Gastrocnemius medialis (tissue), 4 donors: Measurements from ENCODE around the gene RBCK1. TPM values are rescaled to one million over a fixed set of nuclear protein-coding genes. Genes with fewer than 3 reads are reported as not detected.

Experiments used
- ATAC-seq, 2 donors: fragments of 150-250 bp; one replicate each; pipeline ENCODE4 v1.9.1; 2016
- DNase-seq, 2 donors: peaks; one replicate each; pipeline ENCODE4 v3.0.0-alpha.2; 2019
- H3K27ac ChIP-seq, 4 donors: fragments of 200-600 bp; sonication (generic); 1 replicate in 1 of 4; 2 replicates in 3 of 4; pipeline ENCODE4 v1.5.1; 2016 to 2018; ENCODE audit warnings: mild to moderate bottlenecking in 2 of 4, moderate library complexity in 1 of 4
- H3K27me3 ChIP-seq, 3 donors: fragments of 200-600 bp; sonication (generic) in 2 of 3; 1 replicate in 1 of 3; 2 replicates in 2 of 3; pipeline versions ENCODE4 v1.5.1 to v1.6.0; 2016 to 2019; ENCODE audit warnings: mild to moderate bottlenecking in 1 of 3, moderate library complexity in 1 of 3
- H3K36me3 ChIP-seq, 2 donors: fragments of 200-600 bp; sonication (generic) in 1 of 2; one replicate each; pipeline ENCODE4 v1.5.1; 2017 to 2018
- H3K4me1 ChIP-seq, 2 donors: fragments of 200-600 bp; sonication (generic) in 1 of 2; one replicate each; pipeline ENCODE4 v1.5.1; 2016 to 2017; ENCODE audit warnings: mild to moderate bottlenecking in 2 of 2
- H3K4me3 ChIP-seq, 4 donors: fragments of 200-600 bp; sonication (generic) in 3 of 4; 1 replicate in 1 of 4; 2 replicates in 3 of 4; pipeline ENCODE4 v1.5.1; 2016 to 2019; ENCODE audit warnings: mild to moderate bottlenecking in 2 of 4
- H3K9me3 ChIP-seq, 3 donors: fragments of 200-600 bp; sonication (generic) in 2 of 3; 1 replicate in 1 of 3; 2 replicates in 2 of 3; pipeline ENCODE4 v1.5.1; 2016 to 2019
- POLR2A ChIP-seq, 2 donors: fragments of 450-650 bp; IDR thresholded peaks; one replicate each; pipeline ENCODE4 v1.6.1; 2017; ENCODE audit warnings: antibody characterized with exemption in 2 of 2, mild to moderate bottlenecking in 2 of 2, moderate library complexity in 2 of 2
- in situ Hi-C, 4 donors: fragments of 200-750 bp; cut with MboI; loops; one replicate each; pipeline versions ENCODE4 v1.15.0 to v1.8.0; 2017; ENCODE audit warnings: low sequenced_read_pairs in 4 of 4
- intact Hi-C: fragments of 100-400 bp; cut with DNase I; formaldehyde crosslinking; loops from one replicate; pipeline ENCODE4 v1.15.1; 2023; ENCODE audit warnings: low total_unique reads
- total RNA-seq, 4 donors: library from RNA; depleted of rRNA; stranded (reverse); fragments of >200 nt; gene quantifications; one replicate each; pipeline versions ENCODE4 v1.1.0 to v1.2.3, GENCODE V29; 2016
- TF ChIP-seq, protein P1 (sequence below), 5 experiments: fragments of 450-650 bp in 3 of 5; fragments of 200-600 bp in 2 of 5; sonication (generic) in 2 of 5; IDR thresholded peaks in 4 of 5; conservative IDR thresholded peaks in 1 of 5; 1 replicate in 4 of 5; 2 replicates in 1 of 5; pipeline ENCODE4 v1.5.1; 2016 to 2019; ENCODE audit warnings: antibody characterized with exemption in 5 of 5, mild to moderate bottlenecking in 3 of 5, moderate library complexity in 3 of 5

RBCK1 gene
- total RNA-seq, 4 donors from 2014 or later, result 38.6 to 76.5 (median 62.6) TPM

DNA sequence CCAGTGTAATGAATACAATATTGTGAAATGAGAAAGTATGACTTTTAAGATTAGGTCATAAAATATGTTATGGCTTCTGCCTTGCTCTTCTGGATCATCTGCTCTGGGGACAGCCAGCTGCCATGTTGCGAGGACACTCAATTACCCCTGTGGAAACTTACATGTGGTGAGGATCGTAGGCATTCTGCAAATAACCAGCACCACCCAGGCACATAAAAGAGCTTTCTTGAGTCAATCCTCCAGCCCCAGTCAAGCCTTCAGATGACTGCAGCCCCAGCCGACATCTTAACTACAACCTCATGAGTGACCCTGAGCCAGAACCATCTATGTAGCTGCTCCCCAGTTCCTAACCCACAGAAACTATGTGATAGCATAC lies 4.5 kb upstream of the RBCK1 start:
- TF ChIP-seq, protein P1, sequence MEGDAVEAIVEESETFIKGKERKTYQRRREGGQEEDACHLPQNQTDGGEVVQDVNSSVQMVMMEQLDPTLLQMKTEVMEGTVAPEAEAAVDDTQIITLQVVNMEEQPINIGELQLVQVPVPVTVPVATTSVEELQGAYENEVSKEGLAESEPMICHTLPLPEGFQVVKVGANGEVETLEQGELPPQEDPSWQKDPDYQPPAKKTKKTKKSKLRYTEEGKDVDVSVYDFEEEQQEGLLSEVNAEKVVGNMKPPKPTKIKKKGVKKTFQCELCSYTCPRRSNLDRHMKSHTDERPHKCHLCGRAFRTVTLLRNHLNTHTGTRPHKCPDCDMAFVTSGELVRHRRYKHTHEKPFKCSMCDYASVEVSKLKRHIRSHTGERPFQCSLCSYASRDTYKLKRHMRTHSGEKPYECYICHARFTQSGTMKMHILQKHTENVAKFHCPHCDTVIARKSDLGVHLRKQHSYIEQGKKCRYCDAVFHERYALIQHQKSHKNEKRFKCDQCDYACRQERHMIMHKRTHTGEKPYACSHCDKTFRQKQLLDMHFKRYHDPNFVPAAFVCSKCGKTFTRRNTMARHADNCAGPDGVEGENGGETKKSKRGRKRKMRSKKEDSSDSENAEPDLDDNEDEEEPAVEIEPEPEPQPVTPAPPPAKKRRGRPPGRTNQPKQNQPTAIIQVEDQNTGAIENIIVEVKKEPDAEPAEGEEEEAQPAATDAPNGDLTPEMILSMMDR (IDR thresholded peaks at IDR 0.05 in 4 of 5, conservative IDR thresholded peaks at IDR 0.05 in 1 of 5), result no peak
- TF ChIP-seq POLR2A (IDR thresholded peaks at IDR 0.05), result no peak
- Histone ChIP-seq H3K27ac (no peak overlapping the region), H3K27me3 (no peaks in the 10 kb centered on the region), H3K4me3 (no peak overlapping the region), H3K9me3 (no peaks in the 10 kb centered on the region), H3K4me1 (peaks cover 4 to 7% of the 10 kb centered on the region in 2 donors), H3K36me3 (no peaks in the 10 kb centered on the region)
- no peak for ATAC-seq
- in situ Hi-C loops, result loop anchor here in 1 of 4 donors (5.0 kb wide), 1 partner anchor 79 kb away; no protein-coding TSS in a partner anchor
- intact Hi-C loops, result no loop called here
- no peak for DNase-seq

DNA sequence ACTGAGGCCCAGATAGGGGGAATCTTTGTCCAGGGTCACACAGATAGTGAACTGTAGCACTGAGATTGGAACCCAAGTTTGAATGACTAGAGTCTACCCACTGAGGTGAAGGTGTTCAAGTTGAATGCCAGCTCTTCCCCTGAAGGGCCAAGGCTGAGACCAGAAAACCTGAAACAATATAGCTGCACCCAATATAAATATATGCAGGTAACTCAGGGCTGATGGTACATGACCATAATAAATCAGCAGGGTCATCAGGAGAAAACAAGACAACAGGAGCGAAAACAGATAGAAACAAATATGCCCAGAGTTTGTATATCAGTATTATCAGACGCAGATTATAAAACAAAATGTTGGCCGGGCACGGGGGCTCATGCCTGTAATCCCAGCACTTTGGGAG lies 4.0 kb upstream of the RBCK1 start:
- no peak for DNase-seq
- Histone ChIP-seq H3K27ac (no peak overlapping the region), H3K36me3 (no peaks in the 10 kb centered on the region), H3K9me3 (no peaks in the 10 kb centered on the region), H3K27me3 (no peaks in the 10 kb centered on the region), H3K4me1 (peaks cover 8 to 12% of the 10 kb centered on the region in 2 donors), H3K4me3 (no peak overlapping the region)
- intact Hi-C loops, result no loop called here
- in situ Hi-C loops, result loop anchor here in 1 of 4 donors (5.0 kb wide), 1 partner anchor 78 kb away; no protein-coding TSS in a partner anchor
- ATAC-seq, result no peak
- TF ChIP-seq, protein P1 (IDR thresholded peaks at IDR 0.05 in 4 of 5, conservative IDR thresholded peaks at IDR 0.05 in 1 of 5), result no peak
- TF ChIP-seq POLR2A (IDR thresholded peaks at IDR 0.05), result no peak

DNA sequence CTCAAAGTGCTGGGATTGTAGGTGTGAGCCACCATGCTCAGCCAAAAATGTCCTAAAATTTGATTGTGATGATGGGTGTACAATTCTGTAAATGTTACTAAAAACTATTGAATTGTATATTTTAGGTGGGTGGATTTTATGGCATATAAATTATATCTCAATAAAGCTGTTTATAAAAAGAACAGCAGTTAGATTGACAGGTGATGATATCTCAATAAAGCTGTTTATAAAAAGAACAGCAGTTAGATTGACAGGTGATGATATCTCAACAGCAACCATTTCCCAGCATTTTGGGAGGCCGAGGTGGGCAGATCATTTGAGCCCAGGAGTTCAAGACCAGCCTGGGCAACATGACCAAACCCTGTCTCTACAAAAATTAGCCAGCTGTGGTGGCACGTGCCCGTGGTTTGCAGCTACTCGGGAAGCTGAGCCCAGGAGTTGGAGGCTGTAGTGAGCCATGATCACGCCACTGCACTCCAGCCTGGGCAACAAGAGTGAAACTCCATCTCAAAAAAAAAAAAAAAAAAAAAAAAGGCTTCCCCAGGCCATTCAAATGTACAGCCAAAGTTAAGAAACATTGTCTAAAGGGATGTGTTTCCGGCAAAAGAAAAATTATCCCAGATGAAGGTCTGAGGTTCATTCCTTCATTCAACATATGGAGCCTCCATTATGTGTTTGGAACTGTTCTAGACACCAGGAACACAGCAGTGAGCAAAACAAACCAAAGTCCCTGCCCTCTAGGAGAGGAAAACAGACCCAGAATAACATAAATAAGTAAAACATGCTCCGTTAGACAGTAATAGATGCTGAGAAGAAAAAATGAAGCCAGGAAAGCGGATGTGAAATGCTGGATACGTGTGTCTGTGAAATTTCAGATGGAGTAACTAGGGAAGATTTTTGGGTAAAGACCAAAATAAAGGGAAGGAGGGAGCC lies 1.6 kb upstream of the RBCK1 start:
- in situ Hi-C loops (no loop called here), intact Hi-C loops (loop anchor here (1.0 to 5.0 kb wide), 5 partner anchors 54 to 246 kb away; partner anchors contain the start of genes CSNK2A1, SRXN1 and TBC1D20)
- H3K27ac ChIP-seq, result peak overlapping the region in 3 of 4 donors; percentile 95 to 98 (median 97)

GRCh38 chr20:407133-407952 lies 756 bp upstream of the RBCK1 start:
- Histone ChIP-seq H3K27me3 (no peaks in the 10 kb centered on the region), H3K4me3 (peak overlapping the region; percentile 63 to 94 (median 80)), H3K36me3 (peaks cover 0 to 1% of the 10 kb centered on the region in 2 donors), H3K4me1 (peaks cover 25 to 26% of the 10 kb centered on the region in 2 donors), H3K9me3 (no peaks in the 10 kb centered on the region), H3K27ac (peak overlapping the region; percentile 95 to 98 (median 97))
- intact Hi-C loops (loop anchor here (1.0 to 5.0 kb wide), 5 partner anchors 55 to 245 kb away; partner anchors contain the start of genes CSNK2A1, SRXN1 and TBC1D20), in situ Hi-C loops (no loop called here)
- DNase-seq (peak; percentile 57 to 73), ATAC-seq (peak; percentile 71 to 77)
- no peak for TF ChIP-seq POLR2A (IDR thresholded peaks at IDR 0.05)
- TF ChIP-seq, protein P1 (IDR thresholded peaks at IDR 0.05 in 4 of 5, conservative IDR thresholded peaks at IDR 0.05 in 1 of 5), result peak in 3 of 5 experiments; percentile 25 to 36 (median 28)

More for the DNA sequence above, 1.6 kb upstream of the RBCK1 start:
- DNase-seq (no peak), ATAC-seq (no peak)
- Histone ChIP-seq H3K4me1 (peaks cover 25 to 26% of the 10 kb centered on the region in 2 donors), H3K9me3 (no peaks in the 10 kb centered on the region), H3K4me3 (no peak overlapping the region), H3K27me3 (no peaks in the 10 kb centered on the region), H3K36me3 (no peaks in the 10 kb centered on the region)
- TF ChIP-seq, protein P1 (IDR thresholded peaks at IDR 0.05 in 4 of 5, conservative IDR thresholded peaks at IDR 0.05 in 1 of 5), result no peak
- no peak for TF ChIP-seq POLR2A (IDR thresholded peaks at IDR 0.05)
